PC-3 (cell line): ENCODE results near the gene IGFL2. TPM values are rescaled to one million over a fixed set of nuclear protein-coding genes. Genes with fewer than 3 reads are reported as not detected.
"Not testable (repeated sequence)": the region's sequence is repeated elsewhere in the genome, so short reads cannot be mapped to it uniquely, and the experiment has no call there.

Experiments
- ATAC-seq: fragments of 200-7000 bp; cut with Tn5 transposase; 2 replicates; pipeline ENCODE4 v1.9.1; 2020; ENCODE audit warnings: mild to moderate bottlenecking, moderate library complexity
- BruUV-seq: library from RNA; stranded (reverse); fragments of 400-500 nt; replicated peaks from 2 replicates; lab custom pipeline; 2021; lab: Mats Ljungman, UMichigan
- CTCF ChIA-PET: fragments of 300-600 bp; sonication (Branson Sonifier 250); formaldehyde crosslinking; loops from one replicate; lab custom pipeline; 2022; ENCODE audit warnings: antibody characterized with exemption; lab: Charles Lee
- POLR2A ChIA-PET: fragments of 300-600 bp; sonication (Branson Sonifier 250); formaldehyde crosslinking; loops from one replicate; lab custom pipeline; 2022; ENCODE audit warnings: antibody characterized with exemption; ENCODE audit not compliant: unreplicated experiment; lab: Charles Lee
- DNase-seq: peaks from one replicate; pipeline ENCODE4 v3.0.0-alpha.2; 2015
- H2AFZ ChIP-seq: fragments of 300-600 bp; sonication (generic); 2 replicates; pipeline ENCODE4 v1.6.0; 2016; ENCODE audit warnings: antibody characterized with exemption, low read length
- H3F3A ChIP-seq: fragments of 300-600 bp; sonication (generic); one replicate; pipeline ENCODE4 v1.6.0; 2017; ENCODE audit warnings: antibody characterized with exemption, low read length, control low read depth, mild to moderate bottlenecking; ENCODE audit not compliant: unreplicated experiment
- H3K27ac ChIP-seq: fragments of 300-600 bp; sonication (generic); 2 replicates; pipeline ENCODE4 v1.5.1; 2016; ENCODE audit warnings: mild to moderate bottlenecking, low read length
- H3K27me3 ChIP-seq: fragments of 300-600 bp; sonication (generic); 2 replicates; pipeline ENCODE4 v1.6.1; 2016; ENCODE audit warnings: low read length, mixed read lengths
- H3K36me3 ChIP-seq: fragments of 300-600 bp; sonication (generic); 2 replicates; pipeline ENCODE4 v1.6.1; 2016; ENCODE audit warnings: low read depth, mixed run types, low read length, mixed read lengths
- H3K4me1 ChIP-seq: fragments of 300-600 bp; sonication (generic); 2 replicates; pipeline ENCODE4 v1.5.1; 2016; ENCODE audit warnings: low read length; ENCODE audit not compliant: insufficient read depth
- H3K4me2 ChIP-seq: fragments of 300-600 bp; sonication (generic); 2 replicates; pipeline ENCODE4 v1.6.0; 2016; ENCODE audit warnings: low read length
- H3K4me3 ChIP-seq: fragments of 300-600 bp; sonication (generic); 2 replicates; pipeline ENCODE4 v1.5.1; 2016; ENCODE audit warnings: mild to moderate bottlenecking, low read length, mixed read lengths
- H3K79me2 ChIP-seq: fragments of 300-600 bp; sonication (generic); 2 replicates; pipeline ENCODE4 v1.6.1; 2017; ENCODE audit warnings: low read length, mixed read lengths
- H3K9ac ChIP-seq: fragments of 300-600 bp; sonication (generic); 2 replicates; pipeline ENCODE4 v1.6.0; 2016; ENCODE audit warnings: mild to moderate bottlenecking, low read length
- H3K9me2 ChIP-seq: fragments of 300-600 bp; sonication (generic); replicated peaks from 2 replicates; pipeline ENCODE4 v1.6.1; 2016; ENCODE audit warnings: mixed run types, low read length, mixed read lengths
- H3K9me3 ChIP-seq: fragments of 300-600 bp; sonication (generic); 2 replicates; pipeline ENCODE4 v1.6.1; 2016; ENCODE audit warnings: low read length, mixed read lengths
- H4K20me1 ChIP-seq: fragments of 300-600 bp; sonication (generic); 2 replicates; pipeline ENCODE4 v1.6.1; 2016; ENCODE audit warnings: low read length, mixed read lengths
- EZH2 ChIP-seq: fragments of 300-600 bp; sonication (generic); IDR thresholded peaks from one replicate; pipeline ENCODE4 v1.6.1; 2017; ENCODE audit warnings: antibody characterized with exemption, mild to moderate bottlenecking, low read length; ENCODE audit not compliant: unreplicated experiment
- EZH2phosphoT487 ChIP-seq: fragments of 300-600 bp; sonication (generic); IDR thresholded peaks from 2 replicates; pipeline ENCODE4 v1.6.1; 2018; ENCODE audit warnings: mild to moderate bottlenecking, antibody characterized with exemption, low read length, borderline replicate concordance
- intact Hi-C: fragments of 100-400 bp; cut with micrococcal nuclease; formaldehyde crosslinking; loops from 2 replicates; pipeline ENCODE4 v1.9.0; 2023
- total RNA-seq: library from RNA; depleted of rRNA; stranded (reverse); fragments of >200 nt; gene quantifications from 2 replicates; pipeline ENCODE4 v1.2.3, GENCODE V29; 2014
- TF ChIP-seq, protein P1 (sequence below): fragments of 300-600 bp; sonication (generic); conservative IDR thresholded peaks from 2 replicates; pipeline ENCODE4 v1.5.1; 2017; ENCODE audit warnings: antibody characterized with exemption, low read depth, mild to moderate bottlenecking, low read length

IGFL2 gene
- total RNA-seq, 1 experiment from 2014 or later, result not detected

DNA sequence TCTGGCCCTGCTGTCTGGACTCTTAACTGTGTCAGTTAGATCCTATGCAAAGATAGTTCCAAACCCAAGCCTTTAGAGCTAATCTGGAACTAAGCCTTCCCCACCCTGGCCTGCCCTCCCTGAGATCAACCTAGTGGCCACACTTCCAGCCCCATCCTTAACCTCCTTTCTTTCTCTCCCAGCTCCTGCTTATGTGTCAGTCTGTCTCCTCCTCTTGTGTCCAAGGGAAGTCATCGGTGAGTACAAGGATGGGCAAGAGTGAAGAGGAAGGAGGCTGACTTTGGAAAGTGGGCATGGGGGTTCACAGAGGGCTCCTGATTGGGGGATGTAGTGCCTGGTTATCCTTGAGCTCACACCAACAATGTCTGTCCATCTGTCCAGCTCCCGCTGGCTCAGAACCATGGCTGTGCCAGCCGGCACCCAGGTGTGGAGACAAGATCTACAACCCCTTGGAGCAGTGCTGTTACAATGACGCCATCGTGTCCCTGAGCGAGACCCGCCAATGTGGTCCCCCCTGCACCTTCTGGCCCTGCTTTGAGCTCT is 12.3 kb downstream of the IGFL2 start:
- ChIA-PET POLR2A (no interaction called here), CTCF (no interaction called here)
- no peak for ATAC-seq
- Histone ChIP-seq H2AFZ (no peak overlapping the region), H3K9me2 (no peaks in the 10 kb centered on the region), H3K9ac (no peak overlapping the region), H3K4me2 (no peak overlapping the region), H4K20me1 (no peaks in the 10 kb centered on the region), H3K9me3 (no peaks in the 10 kb centered on the region), H3K4me1 (no peaks in the 10 kb centered on the region), H3K27ac (no peak overlapping the region), H3K27me3 (peaks cover 27% of the 10 kb centered on the region), H3K79me2 (no peaks in the 10 kb centered on the region), H3K4me3 (no peak overlapping the region), H3F3A (no peaks in the 10 kb centered on the region), H3K36me3 (no peaks in the 10 kb centered on the region)
- no peak for DNase-seq
- intact Hi-C loops, result no loop called here
- TF ChIP-seq, protein P1, sequence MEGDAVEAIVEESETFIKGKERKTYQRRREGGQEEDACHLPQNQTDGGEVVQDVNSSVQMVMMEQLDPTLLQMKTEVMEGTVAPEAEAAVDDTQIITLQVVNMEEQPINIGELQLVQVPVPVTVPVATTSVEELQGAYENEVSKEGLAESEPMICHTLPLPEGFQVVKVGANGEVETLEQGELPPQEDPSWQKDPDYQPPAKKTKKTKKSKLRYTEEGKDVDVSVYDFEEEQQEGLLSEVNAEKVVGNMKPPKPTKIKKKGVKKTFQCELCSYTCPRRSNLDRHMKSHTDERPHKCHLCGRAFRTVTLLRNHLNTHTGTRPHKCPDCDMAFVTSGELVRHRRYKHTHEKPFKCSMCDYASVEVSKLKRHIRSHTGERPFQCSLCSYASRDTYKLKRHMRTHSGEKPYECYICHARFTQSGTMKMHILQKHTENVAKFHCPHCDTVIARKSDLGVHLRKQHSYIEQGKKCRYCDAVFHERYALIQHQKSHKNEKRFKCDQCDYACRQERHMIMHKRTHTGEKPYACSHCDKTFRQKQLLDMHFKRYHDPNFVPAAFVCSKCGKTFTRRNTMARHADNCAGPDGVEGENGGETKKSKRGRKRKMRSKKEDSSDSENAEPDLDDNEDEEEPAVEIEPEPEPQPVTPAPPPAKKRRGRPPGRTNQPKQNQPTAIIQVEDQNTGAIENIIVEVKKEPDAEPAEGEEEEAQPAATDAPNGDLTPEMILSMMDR, result no peak
- TF ChIP-seq EZH2 (no peak), EZH2phosphoT487 (no peak)
- no TSS peak for BruUV-seq

DNA sequence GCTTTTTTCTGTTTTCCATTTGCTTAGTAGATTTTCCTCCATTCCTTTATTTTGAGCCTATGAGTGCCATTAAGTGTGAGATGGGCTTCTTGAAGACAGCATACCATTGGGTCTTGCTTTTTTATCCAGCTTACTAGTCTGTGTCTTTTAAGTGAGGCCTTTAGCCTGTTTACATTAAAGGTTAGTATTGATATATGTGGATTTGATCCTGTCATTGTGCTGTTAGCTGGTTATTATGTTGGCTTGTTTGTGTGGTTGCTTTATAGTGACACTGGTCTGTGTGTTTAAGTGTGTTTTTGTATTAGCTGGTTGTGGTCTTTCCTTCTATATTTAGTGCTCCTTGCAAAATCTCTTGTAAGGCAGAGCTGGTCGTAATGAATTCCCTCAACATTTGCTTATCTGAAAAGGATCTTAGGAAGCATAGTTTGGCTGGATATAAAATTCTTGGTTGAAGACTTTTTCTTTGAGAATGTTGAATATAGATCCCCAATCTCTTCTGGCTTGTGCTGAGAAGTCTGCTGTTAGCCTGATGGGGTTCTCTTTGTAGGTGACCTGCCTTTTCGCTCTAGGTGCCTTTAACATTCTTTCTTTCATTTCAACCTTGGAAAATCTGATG is 13.7 kb downstream of the IGFL2 start:
- H3K9ac ChIP-seq, ATAC-seq, H3K4me3 ChIP-seq, H3K9me2 ChIP-seq, H4K20me1 ChIP-seq, H3F3A ChIP-seq, H3K79me2 ChIP-seq, CTCF ChIA-PET, H3K9me3 ChIP-seq, H3K27ac ChIP-seq, H3K4me1 ChIP-seq, DNase-seq, BruUV-seq, H3K4me2 ChIP-seq, POLR2A ChIA-PET, intact Hi-C loops, H3K36me3 ChIP-seq, H2AFZ ChIP-seq: not testable (repeated sequence)
- H3K27me3 ChIP-seq, result peaks cover 18% of the 10 kb centered on the region

DNA sequence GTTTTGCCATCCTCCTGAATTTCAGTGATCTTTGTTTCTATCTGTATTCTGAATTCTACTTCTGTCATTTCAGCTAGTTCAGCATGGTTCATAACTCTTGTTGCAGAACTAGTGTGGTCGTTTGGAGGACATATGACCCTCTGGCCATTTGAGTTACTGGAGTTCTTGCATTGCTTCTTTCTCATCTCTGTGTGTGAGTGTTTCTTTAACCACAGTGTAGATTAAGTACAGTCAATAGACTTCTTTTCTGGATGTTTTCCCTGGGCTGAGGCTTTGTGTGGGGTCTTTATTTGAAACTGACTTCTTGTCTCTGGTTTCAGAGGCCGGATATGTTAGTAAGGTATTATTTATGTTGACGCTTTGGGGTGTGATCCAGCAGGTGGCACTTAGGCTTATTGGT is 14.7 kb downstream of the IGFL2 start:
- H3K4me2 ChIP-seq, result no peak overlapping the region
- DNase-seq, result no peak
- H4K20me1 ChIP-seq, result no peaks in the 10 kb centered on the region
- no peak overlapping the region for H3K9ac ChIP-seq
- H3K36me3 ChIP-seq, result no peaks in the 10 kb centered on the region
- TF ChIP-seq, protein P1, result no peak
- TF ChIP-seq EZH2 (no peak), EZH2phosphoT487 (no peak)
- no peaks in the 10 kb centered on the region for H3K79me2 ChIP-seq
- no peaks in the 10 kb centered on the region for H3K9me2 ChIP-seq
- H3F3A ChIP-seq, result no peaks in the 10 kb centered on the region
- H3K4me3 ChIP-seq, result no peak overlapping the region
- peaks cover 10% of the 10 kb centered on the region; the same call in 1 of the 2 replicates for H3K27me3 ChIP-seq
- POLR2A ChIA-PET, result no interaction called here
- CTCF ChIA-PET, result no interaction called here
- no peak overlapping the region for H3K27ac ChIP-seq
- BruUV-seq, result no TSS peak
- intact Hi-C loops, result no loop called here
- H3K9me3 ChIP-seq, result no peaks in the 10 kb centered on the region
- H2AFZ ChIP-seq, result no peak overlapping the region
- no peaks in the 10 kb centered on the region for H3K4me1 ChIP-seq
- no peak for ATAC-seq
